ENCODE data around the gene EPHX1. TPM values are rescaled to one million over a fixed set of nuclear protein-coding genes. Genes with fewer than 3 reads are reported as not detected.
"Not testable (repeated sequence)": the region's sequence is repeated elsewhere in the genome, so short reads cannot be mapped to it uniquely, and the experiment has no call there.

Gene EPHX1
- total RNA-seq, 6 donors from 2014 or later = 82.8 to 205 (median 141) TPM

DNA sequence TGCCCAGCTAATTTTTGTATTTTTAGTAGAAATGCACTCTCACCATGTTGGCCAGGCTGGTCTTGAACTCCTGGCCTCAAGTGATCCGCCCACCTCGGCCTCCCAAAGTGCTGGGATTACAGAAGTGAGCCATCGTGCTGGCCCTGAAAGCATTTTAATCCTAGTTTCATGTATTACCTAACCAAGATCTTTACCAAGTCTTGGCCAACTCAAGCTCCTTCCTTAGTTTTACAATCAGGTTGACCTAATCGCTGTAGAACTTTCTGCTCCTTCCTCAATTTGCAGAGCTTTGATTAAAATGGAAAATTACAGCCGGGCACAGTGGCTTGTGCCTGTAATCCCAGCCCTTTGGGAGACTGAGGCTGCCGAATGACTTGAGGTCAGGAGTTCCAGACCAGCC lies 75.4 kb downstream of the EPHX1 start:
- DNase-seq = no peak
- H3K4me3 ChIP-seq = no peak overlapping the region
- ATAC-seq (ENCODE audit: low FRiP score in 2 of 2) = no peak
- no peaks in the 10 kb centered on the region for H3K9me3 ChIP-seq
- H3K36me3 ChIP-seq = no peaks in the 10 kb centered on the region
- no peak overlapping the region for H3K27ac ChIP-seq
- H3K4me1 ChIP-seq = peaks cover 15 to 20% (median 18%) of the 10 kb centered on the region in 4 donors
- H3K27me3 ChIP-seq = no peaks in the 10 kb centered on the region
- TF ChIP-seq, protein P1, sequence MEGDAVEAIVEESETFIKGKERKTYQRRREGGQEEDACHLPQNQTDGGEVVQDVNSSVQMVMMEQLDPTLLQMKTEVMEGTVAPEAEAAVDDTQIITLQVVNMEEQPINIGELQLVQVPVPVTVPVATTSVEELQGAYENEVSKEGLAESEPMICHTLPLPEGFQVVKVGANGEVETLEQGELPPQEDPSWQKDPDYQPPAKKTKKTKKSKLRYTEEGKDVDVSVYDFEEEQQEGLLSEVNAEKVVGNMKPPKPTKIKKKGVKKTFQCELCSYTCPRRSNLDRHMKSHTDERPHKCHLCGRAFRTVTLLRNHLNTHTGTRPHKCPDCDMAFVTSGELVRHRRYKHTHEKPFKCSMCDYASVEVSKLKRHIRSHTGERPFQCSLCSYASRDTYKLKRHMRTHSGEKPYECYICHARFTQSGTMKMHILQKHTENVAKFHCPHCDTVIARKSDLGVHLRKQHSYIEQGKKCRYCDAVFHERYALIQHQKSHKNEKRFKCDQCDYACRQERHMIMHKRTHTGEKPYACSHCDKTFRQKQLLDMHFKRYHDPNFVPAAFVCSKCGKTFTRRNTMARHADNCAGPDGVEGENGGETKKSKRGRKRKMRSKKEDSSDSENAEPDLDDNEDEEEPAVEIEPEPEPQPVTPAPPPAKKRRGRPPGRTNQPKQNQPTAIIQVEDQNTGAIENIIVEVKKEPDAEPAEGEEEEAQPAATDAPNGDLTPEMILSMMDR (IDR thresholded peaks at IDR 0.05) = no peak
- TF ChIP-seq EP300 (IDR thresholded peaks at IDR 0.05) = no peak
- TF ChIP-seq POLR2AphosphoS5 (IDR thresholded peaks at IDR 0.05) = no peak
- no peak for TF ChIP-seq POLR2A (IDR thresholded peaks at IDR 0.05)
- WGBS, 2 donors = 81 to 87% methylated on average over 6 of the region's 6 CpGs

DNA sequence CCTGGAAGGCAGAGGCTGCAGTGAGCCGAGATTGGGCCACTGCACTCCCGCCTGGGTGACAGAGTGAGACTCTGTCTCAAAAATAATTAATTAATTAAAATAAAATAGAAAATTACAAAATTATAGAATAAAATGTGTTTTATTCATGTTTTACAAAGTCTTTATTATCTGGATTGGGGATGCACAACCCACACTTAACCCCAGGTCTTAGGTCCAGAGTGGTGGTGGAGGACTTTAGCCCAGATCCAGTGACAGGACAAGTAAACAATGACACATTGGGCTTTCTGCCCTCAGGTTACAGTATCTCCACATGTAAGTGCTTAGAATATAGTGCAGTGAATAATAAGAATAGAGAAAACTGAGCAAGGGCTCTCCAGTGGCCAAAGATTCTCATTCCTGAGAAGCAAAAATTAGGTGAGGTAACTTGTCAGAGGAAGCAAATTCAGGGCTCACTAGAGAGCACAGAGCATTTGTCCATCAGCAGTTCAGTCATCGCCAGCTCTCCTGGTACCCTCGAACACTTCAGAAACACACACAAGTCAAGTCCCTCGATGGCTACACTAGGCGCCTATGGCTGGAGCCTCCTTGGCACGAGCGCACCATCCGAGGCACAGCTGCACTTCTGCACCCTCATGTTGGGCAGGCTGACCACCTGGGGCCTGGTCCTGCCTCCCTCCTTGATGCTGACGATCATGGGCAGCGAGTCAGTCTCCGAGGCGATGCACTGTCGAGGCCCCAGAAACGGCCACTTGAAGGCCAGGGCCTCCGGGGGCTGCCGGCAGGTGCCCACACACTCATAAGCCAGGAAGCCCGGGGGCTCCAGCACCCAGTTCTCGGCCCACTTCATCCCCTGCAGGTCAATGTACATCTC lies 76.5 kb downstream of the EPHX1 start:
- 94 to 96% methylated on average over 6 to 19 of the region's 19 CpGs for WGBS, 2 donors
- H3K27me3 ChIP-seq = no peaks in the 10 kb centered on the region
- no peak for ATAC-seq (ENCODE audit: low FRiP score in 2 of 2)
- no peaks in the 10 kb centered on the region for H3K36me3 ChIP-seq
- no peak for DNase-seq
- H3K4me3 ChIP-seq = no peak overlapping the region
- H3K9me3 ChIP-seq = no peaks in the 10 kb centered on the region
- TF ChIP-seq, protein P1 (IDR thresholded peaks at IDR 0.05) = no peak
- TF ChIP-seq POLR2AphosphoS5 (IDR thresholded peaks at IDR 0.05) = no peak
- TF ChIP-seq EP300 (IDR thresholded peaks at IDR 0.05) = no peak
- no peak overlapping the region for H3K27ac ChIP-seq
- peaks cover 6 to 10% (median 8%) of the 10 kb centered on the region in 4 donors for H3K4me1 ChIP-seq

DNA sequence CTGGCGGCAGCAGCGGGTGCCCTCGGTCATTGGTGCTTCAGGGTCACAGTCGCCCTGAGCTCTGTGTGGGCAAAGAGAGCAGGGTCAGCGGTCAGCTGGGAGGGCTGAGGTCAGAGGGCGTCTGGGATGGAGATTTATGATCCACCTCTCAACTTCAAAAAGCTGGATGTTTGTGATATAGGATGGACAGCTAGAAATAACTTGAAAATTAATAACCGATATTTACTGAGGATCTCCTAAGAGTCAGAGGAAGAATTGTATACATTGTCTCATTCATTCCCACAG lies 77.0 kb downstream of the EPHX1 start:
- no peak overlapping the region for H3K27ac ChIP-seq
- no peak for TF ChIP-seq EP300 (IDR thresholded peaks at IDR 0.05)
- no peak for TF ChIP-seq POLR2A (IDR thresholded peaks at IDR 0.05)
- TF ChIP-seq POLR2AphosphoS5 (IDR thresholded peaks at IDR 0.05) = no peak
- TF ChIP-seq, protein P1 (IDR thresholded peaks at IDR 0.05) = no peak
- ATAC-seq (ENCODE audit: low FRiP score in 2 of 2) = no peak
- WGBS, 2 donors = 90 to 93% methylated on average over 7 of the region's 7 CpGs
- no peak for DNase-seq
- no peaks in the 10 kb centered on the region for H3K27me3 ChIP-seq
- H3K4me3 ChIP-seq = no peak overlapping the region
- H3K36me3 ChIP-seq = no peaks in the 10 kb centered on the region
- no peaks in the 10 kb centered on the region for H3K9me3 ChIP-seq
- H3K4me1 ChIP-seq = peaks cover 6 to 8% (median 7%) of the 10 kb centered on the region in 4 donors

DNA sequence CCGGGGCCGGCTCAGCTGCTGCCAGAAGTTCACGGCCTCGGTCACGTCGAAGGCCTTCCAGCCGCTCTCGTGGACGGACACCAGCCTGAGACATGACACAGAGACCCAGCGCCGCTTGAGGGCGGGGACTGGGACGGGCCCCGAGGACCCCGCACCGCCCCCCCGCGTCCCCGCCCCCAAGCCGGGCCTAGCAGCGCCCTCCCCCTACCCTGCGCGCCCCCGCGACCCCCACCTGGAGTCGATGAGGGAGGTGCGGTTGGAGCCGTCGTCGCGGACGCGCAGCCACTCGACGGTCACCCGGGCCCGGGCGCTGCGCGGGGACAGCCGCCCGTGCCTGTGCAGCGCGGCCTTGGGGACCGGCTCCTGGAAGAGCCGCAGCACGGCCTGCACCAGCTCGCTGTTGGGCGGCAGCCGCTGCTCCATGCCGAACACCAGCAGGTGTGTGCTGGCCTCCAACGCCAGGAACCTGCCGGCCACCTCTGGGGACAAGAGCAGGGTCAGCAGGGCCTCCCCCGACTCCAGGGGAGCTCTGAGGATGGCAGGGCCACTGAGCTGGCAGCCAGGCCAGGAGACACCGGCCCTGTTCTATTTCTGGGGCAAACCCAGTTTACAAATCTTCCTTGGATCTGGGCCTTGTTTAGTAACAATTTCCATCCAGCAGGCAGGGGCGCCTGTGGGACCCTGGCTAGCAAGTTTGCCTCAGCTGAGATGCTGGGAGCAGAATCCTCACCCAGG lies 77.8 kb downstream of the EPHX1 start:
- not testable (repeated sequence) for H3K36me3 ChIP-seq; H3K27ac ChIP-seq; H3K4me1 ChIP-seq; ATAC-seq (ENCODE audit: low FRiP score in 2 of 2); H3K27me3 ChIP-seq; H3K9me3 ChIP-seq
- peak overlapping the region in 1 of 4 donors; percentile 10 for H3K4me3 ChIP-seq
- 41 to 100% methylated on average over 1 to 4 of the region's 56 CpGs for WGBS, 2 donors
- peak in 1 of 2 donors; percentile 78 for DNase-seq

DNA sequence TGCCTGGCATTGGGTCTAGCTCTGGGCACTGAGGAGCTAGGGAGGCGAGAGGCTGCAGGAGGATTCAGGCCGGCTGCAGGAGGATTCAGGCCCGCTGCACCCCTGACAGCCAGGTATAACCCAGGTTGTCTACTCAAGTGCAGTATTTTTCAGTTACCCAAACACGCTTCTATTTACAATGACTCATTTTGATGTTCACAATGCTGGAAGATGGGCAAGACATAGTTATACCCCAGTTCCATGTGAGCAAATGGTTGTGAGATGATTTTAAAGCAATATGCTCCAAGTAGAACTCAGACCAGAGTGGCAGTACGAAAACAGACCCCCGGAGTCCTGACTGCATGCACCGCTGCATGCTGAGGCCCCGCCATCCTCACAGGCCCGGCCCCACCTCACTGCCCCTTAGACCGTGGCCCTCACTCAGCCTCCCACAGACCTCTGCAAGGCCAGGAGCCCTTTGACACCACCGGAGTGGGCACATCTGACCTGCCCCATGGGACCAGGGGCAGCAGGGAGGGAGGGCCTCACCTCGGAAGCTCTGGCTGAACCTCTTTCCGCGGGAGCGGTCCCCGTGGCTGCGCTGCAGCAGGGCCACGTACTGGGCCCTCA lies 78.5 kb downstream of the EPHX1 start:
- H3K4me1 ChIP-seq = peaks cover 0 to 3% (median 1%) of the 10 kb centered on the region in 4 donors
- no peaks in the 10 kb centered on the region for H3K36me3 ChIP-seq
- no peak for ATAC-seq (ENCODE audit: low FRiP score in 2 of 2)
- H3K4me3 ChIP-seq = no peak overlapping the region
- 86 to 96% methylated on average over 12 to 18 of the region's 18 CpGs for WGBS, 2 donors
- H3K9me3 ChIP-seq = no peaks in the 10 kb centered on the region
- TF ChIP-seq POLR2AphosphoS5 (IDR thresholded peaks at IDR 0.05) = no peak
- TF ChIP-seq, protein P1 (IDR thresholded peaks at IDR 0.05) = no peak
- no peak for TF ChIP-seq POLR2A (IDR thresholded peaks at IDR 0.05)
- no peak for TF ChIP-seq EP300 (IDR thresholded peaks at IDR 0.05)
- H3K27ac ChIP-seq = no peak overlapping the region
- no peak for DNase-seq
- no peaks in the 10 kb centered on the region for H3K27me3 ChIP-seq

Measured in upper lobe of left lung (tissue), 6 donors.